Astrocyte (in vitro differentiated cells and primary cell): ENCODE data around the gene WNT11. TPM values are rescaled to one million over a fixed set of nuclear protein-coding genes. Genes with fewer than 3 reads are reported as not detected.

Experiments
- DNase-seq: peaks from one replicate; pipeline ENCODE4 v3.0.0-alpha.2; 2010; ENCODE audit warnings: low read depth
- FAIRE-seq: peaks from 2 replicates; lab custom pipeline; 2011; peaks lifted over from hg19 to GRCh38; lab: Jason Lieb, UNC
- H2AFZ ChIP-seq: 2 replicates; pipeline ENCODE4 v1.6.0; 2012; ENCODE audit warnings: low read depth, low read length, inconsistent platforms
- H3K27ac ChIP-seq: 2 replicates; pipeline ENCODE4 v1.5.1; 2011; ENCODE audit warnings: low read depth, low read length, inconsistent platforms
- H3K27me3 ChIP-seq: 2 replicates; pipeline ENCODE4 v1.6.0; 2011; ENCODE audit warnings: low read length, inconsistent platforms; ENCODE audit not compliant: insufficient read depth
- H3K36me3 ChIP-seq: 2 replicates; pipeline ENCODE4 v1.5.1; 2011; ENCODE audit warnings: low read length, inconsistent platforms; ENCODE audit not compliant: insufficient read depth
- H3K4me1 ChIP-seq: 2 replicates; pipeline ENCODE4 v1.5.1; 2011; ENCODE audit warnings: low read length, inconsistent platforms; ENCODE audit not compliant: insufficient read depth
- H3K4me2 ChIP-seq: 2 replicates; pipeline ENCODE4 v1.6.0; 2012; ENCODE audit warnings: low read length, inconsistent platforms
- H3K4me3 ChIP-seq: 2 replicates; pipeline ENCODE4 v1.5.1; 2011; ENCODE audit warnings: low read depth, mild to moderate bottlenecking, low read length, inconsistent platforms; ENCODE audit not compliant: insufficient read depth
- H3K79me2 ChIP-seq: 2 replicates; pipeline ENCODE4 v1.6.0; 2012; ENCODE audit warnings: mild to moderate bottlenecking, low read length, inconsistent platforms; ENCODE audit not compliant: insufficient read depth
- H3K9ac ChIP-seq: 2 replicates; pipeline ENCODE4 v1.6.0; 2012; ENCODE audit warnings: mild to moderate bottlenecking, low read length, inconsistent platforms
- H3K9me3 ChIP-seq: 2 replicates; pipeline ENCODE4 v1.5.1; 2012; ENCODE audit warnings: low read depth, mild to moderate bottlenecking, low read length, inconsistent platforms; ENCODE audit not compliant: insufficient read depth
- H4K20me1 ChIP-seq: 2 replicates; pipeline ENCODE4 v1.6.0; 2012; ENCODE audit warnings: low read length, inconsistent platforms; ENCODE audit not compliant: insufficient read depth
- H3K27ac Mint-ChIP-seq: one replicate; pipeline ENCODE4 v1.8.0; 2021; ENCODE audit warnings: mild to moderate bottlenecking, mixed read lengths; ENCODE audit not compliant: unreplicated experiment
- H3K27me3 Mint-ChIP-seq: one replicate; pipeline ENCODE4 v1.8.0; 2021; ENCODE audit warnings: low read depth, mixed read lengths; ENCODE audit not compliant: unreplicated experiment
- H3K36me3 Mint-ChIP-seq: one replicate; pipeline ENCODE4 v1.8.0; 2021; ENCODE audit warnings: low read depth, mixed read lengths; ENCODE audit not compliant: unreplicated experiment
- H3K4me1 Mint-ChIP-seq: one replicate; pipeline ENCODE4 v1.8.0; 2021; ENCODE audit warnings: low read depth, mixed read lengths; ENCODE audit not compliant: unreplicated experiment
- H3K4me3 Mint-ChIP-seq: one replicate; pipeline ENCODE4 v1.8.0; 2021; ENCODE audit warnings: mild to moderate bottlenecking, moderate library complexity, mixed read lengths; ENCODE audit not compliant: unreplicated experiment
- H3K9me3 Mint-ChIP-seq: one replicate; pipeline ENCODE4 v1.8.0; 2021; ENCODE audit warnings: mild to moderate bottlenecking, mixed read lengths; ENCODE audit not compliant: unreplicated experiment
- EZH2 ChIP-seq: IDR thresholded peaks from 2 replicates; pipeline ENCODE4 v1.6.1; 2012; ENCODE audit warnings: mild to moderate bottlenecking, low read length, inconsistent platforms; ENCODE audit not compliant: insufficient read depth
- total RNA-seq: library from RNA; stranded (reverse); gene quantifications from 2 replicates; pipeline ENCODE4 v1.2.1, GENCODE V29; 2021
- TF ChIP-seq, protein P1 (sequence below): IDR thresholded peaks from 2 replicates; pipeline ENCODE4 v1.5.1; 2011; ENCODE audit warnings: low read depth, mild to moderate bottlenecking, inconsistent platforms, low read length, moderate library complexity; ENCODE audit not compliant: insufficient read depth

WNT11 gene
- total RNA-seq, 1 donor from 2014 or later: 1.3 TPM

DNA sequence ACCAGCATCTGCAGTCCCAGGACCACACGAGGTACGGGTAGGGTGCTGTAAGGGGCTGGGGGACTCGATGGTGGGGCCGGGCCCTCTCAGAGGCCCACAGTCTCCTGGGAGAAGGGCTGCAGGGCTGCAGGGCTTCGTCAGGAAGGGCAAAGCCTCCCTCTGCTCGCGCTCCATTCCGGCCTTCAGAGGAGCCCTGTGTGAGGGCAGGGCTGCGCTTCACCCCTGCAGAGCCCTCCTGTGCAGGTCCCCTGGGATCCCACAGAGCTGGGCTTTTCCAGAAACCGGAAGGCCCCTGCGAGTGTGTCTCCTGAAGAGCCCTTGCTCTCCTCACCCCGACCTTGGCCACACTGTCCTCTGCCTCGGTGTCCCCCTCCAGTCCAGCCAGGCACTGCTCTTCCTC is 27.2 kb downstream of the WNT11 start:
- no peak overlapping the region for H3K4me3 Mint-ChIP-seq

DNA sequence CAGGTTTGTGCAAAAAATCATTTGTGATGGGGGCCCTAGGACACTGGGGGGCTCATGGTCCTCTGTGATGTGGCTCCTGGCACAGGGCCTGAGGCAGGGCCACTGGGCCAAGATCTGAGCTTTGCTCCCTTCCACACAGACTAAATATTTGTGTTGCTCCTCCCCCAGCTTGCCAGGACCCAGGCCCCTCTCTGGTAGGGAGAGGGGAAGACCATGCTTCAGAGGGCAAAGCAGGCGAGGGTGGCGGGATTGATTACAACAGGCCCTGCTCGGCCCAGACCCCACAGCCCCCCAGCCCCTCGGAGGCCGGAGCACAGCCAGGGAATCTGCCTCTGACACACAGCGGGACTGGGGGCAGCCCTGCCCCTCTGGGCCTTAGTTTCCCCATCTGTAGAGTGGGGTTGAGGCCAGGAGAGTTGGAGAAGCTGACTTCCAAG is 29.0 kb downstream of the WNT11 start:
- Mint-ChIP-seq H3K4me3 (no peak overlapping the region), H3K27me3 (peaks cover 41% of the 10 kb centered on the region), H3K27ac (no peak overlapping the region), H3K9me3 (peaks cover 4% of the 10 kb centered on the region), H3K36me3 (no peaks in the 10 kb centered on the region), H3K4me1 (no peaks in the 10 kb centered on the region)
- H3K4me1 ChIP-seq: no peaks in the 10 kb centered on the region
- no peaks in the 10 kb centered on the region for H3K9me3 ChIP-seq
- no peak overlapping the region for H3K27ac ChIP-seq
- H3K36me3 ChIP-seq: no peaks in the 10 kb centered on the region
- H3K9ac ChIP-seq: no peak overlapping the region
- no peaks in the 10 kb centered on the region for H3K79me2 ChIP-seq
- no peak overlapping the region for H3K4me3 ChIP-seq
- no peak for DNase-seq
- H2AFZ ChIP-seq: no peak overlapping the region
- H3K4me2 ChIP-seq: no peak overlapping the region
- TF ChIP-seq, protein P1, sequence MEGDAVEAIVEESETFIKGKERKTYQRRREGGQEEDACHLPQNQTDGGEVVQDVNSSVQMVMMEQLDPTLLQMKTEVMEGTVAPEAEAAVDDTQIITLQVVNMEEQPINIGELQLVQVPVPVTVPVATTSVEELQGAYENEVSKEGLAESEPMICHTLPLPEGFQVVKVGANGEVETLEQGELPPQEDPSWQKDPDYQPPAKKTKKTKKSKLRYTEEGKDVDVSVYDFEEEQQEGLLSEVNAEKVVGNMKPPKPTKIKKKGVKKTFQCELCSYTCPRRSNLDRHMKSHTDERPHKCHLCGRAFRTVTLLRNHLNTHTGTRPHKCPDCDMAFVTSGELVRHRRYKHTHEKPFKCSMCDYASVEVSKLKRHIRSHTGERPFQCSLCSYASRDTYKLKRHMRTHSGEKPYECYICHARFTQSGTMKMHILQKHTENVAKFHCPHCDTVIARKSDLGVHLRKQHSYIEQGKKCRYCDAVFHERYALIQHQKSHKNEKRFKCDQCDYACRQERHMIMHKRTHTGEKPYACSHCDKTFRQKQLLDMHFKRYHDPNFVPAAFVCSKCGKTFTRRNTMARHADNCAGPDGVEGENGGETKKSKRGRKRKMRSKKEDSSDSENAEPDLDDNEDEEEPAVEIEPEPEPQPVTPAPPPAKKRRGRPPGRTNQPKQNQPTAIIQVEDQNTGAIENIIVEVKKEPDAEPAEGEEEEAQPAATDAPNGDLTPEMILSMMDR: no peak
- no peak for TF ChIP-seq EZH2
- H4K20me1 ChIP-seq: no peaks in the 10 kb centered on the region
- no peak for FAIRE-seq
- H3K27me3 ChIP-seq: peaks cover 2% of the 10 kb centered on the region

More for the DNA sequence above, 27.2 kb downstream of the WNT11 start:
- H4K20me1 ChIP-seq: no peaks in the 10 kb centered on the region
- peaks cover 36% of the 10 kb centered on the region for H3K27me3 Mint-ChIP-seq
- H3K4me1 Mint-ChIP-seq: peaks cover 2% of the 10 kb centered on the region
- H3K4me3 ChIP-seq: no peak overlapping the region
- no peak overlapping the region for H3K27ac Mint-ChIP-seq
- H3K9ac ChIP-seq: no peak overlapping the region
- no peaks in the 10 kb centered on the region for H3K9me3 ChIP-seq
- H3K9me3 Mint-ChIP-seq: peaks cover 4% of the 10 kb centered on the region
- no peaks in the 10 kb centered on the region for H3K4me1 ChIP-seq
- no peak for FAIRE-seq
- DNase-seq: no peak
- no peaks in the 10 kb centered on the region for H3K79me2 ChIP-seq
- TF ChIP-seq EZH2: no peak
- TF ChIP-seq, protein P1: no peak
- H3K27ac ChIP-seq: no peak overlapping the region
- H3K4me2 ChIP-seq: no peak overlapping the region
- H3K36me3 ChIP-seq: no peaks in the 10 kb centered on the region
- no peaks in the 10 kb centered on the region for H3K27me3 ChIP-seq
- H3K36me3 Mint-ChIP-seq: peaks cover under 1% of the 10 kb centered on the region
- no peak overlapping the region for H2AFZ ChIP-seq

DNA sequence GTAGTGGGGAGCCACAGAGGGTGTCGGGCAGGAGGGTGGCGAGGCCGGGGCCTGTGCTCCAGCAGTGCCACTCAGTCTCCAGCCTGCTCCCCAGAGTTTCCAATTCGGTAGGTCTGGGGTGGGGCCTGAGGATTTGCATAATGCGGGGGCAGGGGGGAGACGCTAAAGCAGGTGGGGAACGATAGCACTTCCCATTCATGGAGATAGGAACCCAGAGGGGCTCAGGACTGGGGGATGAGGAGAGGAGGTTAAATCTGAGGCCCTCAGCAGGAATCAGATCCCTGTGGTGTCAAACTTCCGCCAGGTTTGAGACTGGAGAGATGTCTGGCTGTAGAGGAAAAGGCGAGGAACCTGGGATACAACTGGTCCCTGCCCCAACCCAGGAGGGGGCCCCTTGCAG is 29.8 kb downstream of the WNT11 start:
- Histone ChIP-seq H3K4me2 (no peak overlapping the region), H3K4me3 (no peak overlapping the region)
- H3K36me3 Mint-ChIP-seq: no peaks in the 10 kb centered on the region

More for the DNA sequence above, 29.8 kb downstream of the WNT11 start:
- Histone ChIP-seq H3K79me2 (no peaks in the 10 kb centered on the region), H3K36me3 (no peaks in the 10 kb centered on the region), H3K9ac (no peak overlapping the region), H3K27ac (no peak overlapping the region), H3K4me1 (no peaks in the 10 kb centered on the region), H4K20me1 (no peaks in the 10 kb centered on the region), H3K27me3 (peaks cover 2% of the 10 kb centered on the region), H3K9me3 (no peaks in the 10 kb centered on the region), H2AFZ (no peak overlapping the region)
- Mint-ChIP-seq H3K4me1 (no peaks in the 10 kb centered on the region), H3K27ac (no peak overlapping the region), H3K4me3 (no peak overlapping the region), H3K27me3 (peaks cover 38% of the 10 kb centered on the region), H3K9me3 (peaks cover 4% of the 10 kb centered on the region)
- FAIRE-seq (no peak), DNase-seq (no peak)
- TF ChIP-seq, protein P1: no peak
- TF ChIP-seq EZH2: no peak
